ENCODE results near the gene ATP5PF. TPM values are rescaled to one million over a fixed set of nuclear protein-coding genes. Genes with fewer than 3 reads are reported as not detected.
"Not testable (repeated sequence)": the region's sequence is repeated elsewhere in the genome, so short reads cannot be mapped to it uniquely, and the experiment has no call there.

The ATP5PF gene, protein sequence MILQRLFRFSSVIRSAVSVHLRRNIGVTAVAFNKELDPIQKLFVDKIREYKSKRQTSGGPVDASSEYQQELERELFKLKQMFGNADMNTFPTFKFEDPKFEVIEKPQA
- total RNA-seq = 39.4 and 40.3 TPM in 2 replicates

DNA sequence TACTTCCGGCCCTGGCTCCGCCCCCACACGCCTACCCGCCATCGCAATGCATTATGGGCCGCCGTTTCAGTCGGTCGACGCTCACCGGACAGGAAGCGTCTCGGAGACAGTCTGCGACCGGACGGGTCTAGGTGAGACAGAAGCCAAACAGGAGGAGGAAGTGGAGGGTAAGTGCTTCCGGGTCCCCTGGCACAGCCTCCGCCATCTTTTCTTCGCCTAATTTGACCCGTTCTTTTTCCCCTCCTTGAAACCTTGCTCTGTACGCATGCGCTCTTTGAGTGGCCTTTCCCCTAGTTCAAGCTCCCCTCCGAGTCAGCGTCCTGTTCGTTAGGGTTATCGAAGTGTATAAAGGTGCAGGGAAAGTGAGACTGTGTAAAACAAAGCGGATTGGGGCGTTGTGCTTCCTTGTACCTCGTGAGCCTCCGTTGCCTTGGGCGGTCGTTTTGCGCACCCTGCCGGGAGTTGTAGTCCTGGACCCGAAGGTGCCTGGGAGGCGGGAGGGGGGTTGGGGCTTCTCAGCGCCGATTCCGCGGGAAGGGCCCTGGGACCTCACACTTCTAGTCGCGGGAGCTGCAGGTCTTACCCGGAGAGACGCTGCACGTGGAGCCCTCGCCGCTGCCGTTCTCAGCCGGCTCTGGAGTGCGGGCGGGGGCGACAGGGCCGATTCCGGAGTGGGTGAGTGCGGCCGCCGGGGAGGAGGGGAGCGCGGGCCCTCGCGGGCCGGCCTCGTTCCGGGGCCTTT lies at the start of gene ATP5PF, which contains the start of gene GABPA:
Gene ATP5PF (minus strand): TSS at position 1 of the 742 bp plus-strand sequence. CDS start 5,110 bp downstream, outside the sequence.
Gene GABPA (plus strand): TSS at position 69 of the 742 bp plus-strand sequence. CDS start 6,627 bp downstream, outside the sequence.
- DNase-seq (ENCODE audit: low read depth in 2 of 2) = peak; percentile 99

DNA sequence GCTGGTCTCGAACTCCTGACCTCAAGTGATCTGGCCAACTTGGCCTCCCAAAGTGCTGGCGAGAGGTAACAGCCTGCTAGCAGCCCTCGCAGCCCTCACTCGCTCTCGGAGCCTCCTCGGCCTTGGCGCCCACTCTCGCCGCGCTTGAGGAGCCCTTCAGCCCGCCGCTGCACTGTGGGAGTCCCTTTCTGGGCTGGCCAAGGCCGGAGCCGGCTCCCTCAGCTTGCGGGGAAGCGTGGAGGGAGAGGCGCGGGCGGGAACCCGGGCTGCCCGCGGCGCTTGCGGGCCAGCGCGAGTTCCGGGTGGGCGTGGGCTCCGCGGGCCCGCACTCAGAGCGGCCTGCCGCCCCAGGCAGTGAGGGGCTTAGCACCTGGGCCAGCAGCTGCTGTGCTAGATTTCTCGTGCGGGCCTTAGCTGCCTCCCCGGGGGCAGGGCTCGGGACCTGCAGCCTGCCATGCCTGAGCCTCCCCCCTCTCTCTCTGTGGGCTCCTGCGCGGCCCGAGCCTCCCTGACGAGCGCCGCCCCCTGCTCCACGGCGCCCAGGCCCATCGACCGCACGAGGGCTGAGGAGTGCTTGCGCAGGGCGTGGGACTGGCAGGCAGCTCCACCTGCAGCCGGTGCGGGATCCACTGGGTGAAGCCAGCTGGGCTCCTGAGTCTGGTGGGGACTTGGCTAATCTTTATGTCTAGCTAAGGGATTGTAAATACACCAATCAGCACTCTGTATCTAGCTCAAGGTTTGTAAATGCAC lies 43.6 kb upstream of the ATP5PF start:
- DNase-seq (ENCODE audit: low read depth in 2 of 2) = not testable (repeated sequence)

DNA sequence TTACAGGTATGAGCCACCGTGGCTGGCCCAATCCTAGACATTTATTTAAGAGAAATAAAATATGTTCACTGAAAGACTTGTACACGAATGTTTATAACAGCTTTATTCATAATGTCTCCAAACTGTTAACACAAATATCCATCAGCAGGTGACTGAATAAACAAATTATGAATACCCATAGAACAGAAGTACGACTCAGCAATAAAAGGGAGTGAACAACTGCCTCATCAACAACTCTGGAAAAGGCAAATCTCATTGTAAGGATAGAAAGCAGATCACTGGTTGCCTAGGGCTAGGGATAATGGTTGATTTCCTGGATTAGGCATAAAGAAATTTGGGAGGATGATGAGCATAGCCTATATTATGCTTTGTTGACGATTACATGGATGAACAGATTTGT lies 41.7 kb upstream of the ATP5PF start:
- no peak for DNase-seq (ENCODE audit: low read depth in 2 of 2)

DNA sequence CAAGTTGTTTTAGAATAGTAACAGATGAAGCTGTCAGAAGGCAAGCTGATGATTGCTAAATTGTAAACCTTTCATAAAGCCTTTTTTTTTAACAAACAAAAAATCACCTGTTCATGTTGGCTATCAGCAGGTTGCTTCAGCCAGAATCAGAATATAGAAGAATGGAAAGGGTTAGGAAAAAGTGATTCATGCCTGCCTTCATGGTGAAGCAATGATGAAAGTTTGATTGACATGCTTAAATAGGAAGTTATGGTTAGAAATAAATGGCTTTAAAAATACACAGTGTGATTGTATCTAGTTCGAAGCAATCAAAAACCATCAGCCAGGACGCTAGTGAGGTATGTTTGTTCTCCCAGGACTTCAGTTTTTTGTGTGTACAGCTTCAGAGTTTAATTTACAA lies 38.0 kb upstream of the ATP5PF start:
- peak; percentile 48 to 88 for DNase-seq (ENCODE audit: low read depth in 2 of 2)

DNA sequence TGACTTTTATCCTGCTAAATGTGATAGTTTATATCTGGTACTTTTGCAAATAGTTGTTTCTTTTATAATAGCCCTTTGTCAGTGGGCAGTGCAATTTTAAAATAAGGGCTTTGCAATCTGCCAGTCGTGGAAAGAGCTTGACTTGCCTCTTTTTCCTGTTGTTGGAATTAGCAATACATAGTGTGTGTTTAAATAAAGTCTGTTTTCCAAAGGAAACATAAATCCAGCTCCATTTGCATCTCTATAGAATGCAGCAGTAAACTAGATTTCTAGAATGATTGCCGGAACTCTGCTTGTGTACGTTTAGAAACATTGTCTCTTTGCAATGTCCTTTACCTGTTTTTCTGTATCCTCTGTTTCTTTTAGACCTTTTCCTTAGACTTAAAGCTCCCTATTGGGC lies 33.2 kb upstream of the ATP5PF start:
- DNase-seq (ENCODE audit: low read depth in 2 of 2) = no peak

DNA sequence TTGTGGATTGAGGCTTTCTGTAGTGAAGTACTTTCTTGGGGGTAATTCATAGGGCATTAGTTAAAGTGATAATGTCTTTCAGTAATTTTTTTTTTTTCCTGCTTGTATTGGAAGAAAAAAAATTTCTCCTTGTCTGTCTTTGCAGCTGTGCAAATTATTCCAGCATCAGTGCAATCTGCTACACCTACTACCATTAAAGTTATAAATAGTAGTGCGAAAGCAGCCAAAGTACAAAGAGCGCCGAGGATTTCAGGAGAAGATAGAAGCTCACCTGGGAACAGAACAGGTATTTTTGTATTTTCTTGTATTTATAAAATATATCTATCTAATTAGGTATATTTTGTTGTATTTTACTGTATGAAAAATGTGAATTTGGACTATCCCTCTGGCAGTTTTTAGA lies 29.4 kb upstream of the ATP5PF start:
- DNase-seq (ENCODE audit: low read depth in 2 of 2) = no peak

DNA sequence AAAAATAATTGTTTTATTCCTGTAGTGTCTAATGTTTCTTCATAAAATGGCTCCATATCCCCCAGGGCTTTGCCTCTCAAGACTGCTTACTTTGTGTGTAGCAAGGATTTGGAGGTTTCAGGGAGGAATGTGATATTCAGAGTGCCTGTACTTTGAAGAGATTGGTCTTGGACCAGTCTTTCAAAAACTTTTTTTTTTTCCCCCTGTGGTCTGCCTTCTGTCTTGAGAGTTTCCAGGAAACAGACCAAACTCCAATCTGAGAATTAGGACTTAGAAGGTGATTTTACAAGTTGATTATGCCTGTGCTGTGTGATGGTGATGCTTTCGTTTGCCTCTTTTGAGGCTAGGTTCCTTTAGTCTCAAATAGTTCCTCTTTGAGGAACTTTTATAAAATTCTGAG lies 26.0 kb upstream of the ATP5PF start:
- no peak for DNase-seq (ENCODE audit: low read depth in 2 of 2)

DNA sequence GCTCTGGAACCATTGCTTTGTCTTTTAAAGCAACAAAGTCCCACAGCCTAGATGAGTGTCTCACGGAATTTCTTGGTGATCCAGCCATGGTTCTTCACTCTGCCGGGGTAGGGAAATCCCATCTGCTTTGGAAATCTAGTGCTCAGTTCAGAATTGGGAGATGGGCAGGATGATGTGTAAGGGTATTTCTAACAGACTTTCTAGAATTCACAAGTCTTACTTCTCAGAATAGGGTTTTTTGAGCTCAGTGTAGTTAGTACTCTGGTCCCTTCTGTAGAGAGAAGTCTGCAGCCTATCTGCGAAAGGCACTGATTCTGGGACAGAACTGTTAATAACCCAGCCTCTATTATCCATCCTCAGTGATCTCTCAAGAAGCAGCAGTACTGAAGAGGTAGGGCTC lies 25.4 kb upstream of the ATP5PF start:
- no peak for DNase-seq (ENCODE audit: low read depth in 2 of 2)

DNA sequence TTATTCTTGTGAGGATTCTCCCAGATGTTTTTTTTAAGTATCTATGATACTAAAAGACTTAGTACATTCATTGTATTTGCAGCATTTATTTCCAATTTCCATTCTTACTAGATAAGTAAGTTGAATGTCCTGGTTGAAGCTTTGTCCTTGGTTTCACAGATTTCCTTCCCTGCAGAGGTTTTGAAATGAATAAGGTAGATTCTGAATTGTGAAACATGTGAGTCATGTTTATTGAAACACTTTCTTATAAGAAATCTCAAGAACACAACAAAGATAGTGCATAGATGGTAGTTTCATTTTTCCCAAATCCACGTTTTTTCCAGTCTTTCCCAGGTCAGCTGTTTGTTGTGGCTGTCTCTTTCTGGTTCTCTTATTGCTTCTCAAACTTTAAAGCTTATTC lies 24.9 kb upstream of the ATP5PF start:
- DNase-seq (ENCODE audit: low read depth in 2 of 2) = no peak

DNA sequence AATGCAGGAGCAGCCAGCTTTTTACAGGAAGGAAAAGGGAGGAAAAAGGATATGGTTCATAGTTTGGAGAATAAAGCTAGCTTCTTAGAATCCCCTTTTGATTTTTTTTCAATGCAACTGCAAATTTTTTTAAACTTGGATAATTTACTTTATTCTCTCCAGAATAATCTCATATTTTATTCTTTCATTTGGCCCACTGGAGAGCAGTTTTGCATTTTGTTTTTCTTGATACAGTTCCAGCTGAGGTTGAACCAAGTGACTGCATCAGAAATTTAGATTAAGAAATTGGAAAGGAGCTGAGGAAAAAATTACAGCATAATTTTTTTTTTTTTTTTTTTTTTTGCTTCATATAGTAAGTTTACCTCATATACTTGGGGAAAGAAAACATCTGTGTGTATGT lies 22.8 kb upstream of the ATP5PF start:
- peak in 1 of 2 donors; percentile 47 for DNase-seq (ENCODE audit: low read depth in 2 of 2)

DNA sequence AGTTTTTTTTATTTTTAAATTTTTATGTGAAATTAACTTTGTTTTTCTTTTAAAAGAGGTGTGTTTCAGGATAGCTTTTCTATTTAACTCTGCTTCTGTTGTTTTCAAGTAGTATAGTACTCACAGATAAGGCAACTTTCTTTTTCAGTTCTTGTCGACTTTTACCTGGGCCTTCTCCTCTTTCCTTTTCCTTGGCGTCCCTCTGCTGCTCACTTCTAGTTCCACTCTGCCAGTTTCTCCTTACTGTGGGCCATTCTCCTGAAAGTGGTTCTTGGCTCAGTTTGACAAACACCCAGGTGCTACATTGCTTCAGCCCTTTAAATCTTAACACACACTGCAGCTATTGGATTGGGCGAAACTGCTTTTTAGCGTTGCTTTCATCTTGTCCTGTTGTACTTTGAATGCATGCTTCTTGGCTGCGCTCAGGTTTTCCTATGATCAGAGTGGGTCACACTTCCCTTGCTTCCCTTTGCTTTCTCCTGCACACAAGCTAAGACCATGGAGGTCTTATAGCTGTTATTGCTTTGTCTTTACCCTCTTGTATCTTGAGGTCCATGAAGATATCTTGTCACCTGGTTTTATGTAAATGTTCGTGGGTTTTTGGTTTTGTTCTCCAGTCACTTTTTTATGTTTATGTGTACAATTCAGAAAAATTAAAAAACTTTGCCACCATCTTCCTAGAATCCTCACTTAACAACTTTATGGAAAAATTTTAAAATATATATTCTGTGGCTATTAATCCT lies 21.7 kb upstream of the ATP5PF start:
- peak in 1 of 2 donors; percentile 20 for DNase-seq (ENCODE audit: low read depth in 2 of 2)

DNA sequence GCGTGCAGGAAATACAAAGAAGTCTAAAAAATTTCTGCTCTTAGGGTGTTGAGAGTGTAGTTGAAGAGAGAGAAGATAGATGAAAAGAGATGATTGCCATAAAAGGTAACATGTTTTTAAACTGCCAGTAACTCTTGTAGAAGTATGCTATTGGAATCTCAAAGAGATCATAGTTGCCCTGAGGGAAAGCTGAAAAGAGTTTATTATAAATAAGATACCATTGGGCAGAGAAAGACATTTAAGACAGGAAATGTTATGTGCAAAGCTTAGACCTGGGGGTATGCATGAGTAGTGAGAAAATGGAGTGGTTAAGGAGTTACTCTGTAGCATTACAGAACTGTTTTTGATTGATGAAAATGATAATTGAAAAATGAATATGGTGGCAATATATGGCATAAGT lies 17.7 kb upstream of the ATP5PF start:
- DNase-seq (ENCODE audit: low read depth in 2 of 2) = no peak

DNA sequence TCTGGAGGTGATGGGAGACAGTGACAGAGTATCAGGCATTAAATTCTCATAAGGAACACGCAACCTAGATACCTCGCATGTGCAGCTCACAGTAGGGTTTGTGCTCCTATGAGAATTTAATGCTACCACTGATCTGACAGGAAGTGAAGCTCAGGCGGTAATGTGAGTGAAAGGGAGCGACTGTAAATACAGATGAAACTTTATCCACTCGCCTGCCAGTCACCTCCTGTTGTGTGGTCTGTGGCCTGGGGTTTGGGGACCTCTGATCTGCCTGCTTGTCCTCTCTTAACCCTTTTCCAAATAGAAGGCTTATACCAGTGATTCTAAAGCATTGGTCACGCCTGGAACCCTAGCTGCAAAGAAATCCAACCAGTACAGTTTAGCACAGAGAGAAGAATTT lies 15.4 kb upstream of the ATP5PF start:
- no peak for DNase-seq (ENCODE audit: low read depth in 2 of 2)

DNA sequence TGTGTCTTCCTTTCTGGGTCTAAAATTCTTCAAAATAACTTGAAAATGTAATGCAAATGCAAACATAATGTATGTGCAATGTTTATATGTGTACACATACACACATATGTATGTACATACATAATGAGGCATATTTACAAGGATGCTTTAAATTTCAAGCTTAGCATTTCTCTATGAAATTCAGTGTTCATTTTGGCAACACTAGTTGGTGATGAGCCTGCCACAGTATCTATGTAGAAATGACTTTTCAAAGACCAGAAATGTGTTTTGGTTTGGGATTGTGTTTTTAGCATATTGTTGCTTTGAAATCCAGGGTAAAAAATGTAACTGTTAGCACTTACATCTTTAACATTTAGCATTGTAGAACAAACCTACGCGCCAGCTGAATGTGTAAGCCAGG lies 10.2 kb upstream of the ATP5PF start:
- no peak for DNase-seq (ENCODE audit: low read depth in 2 of 2)

DNA sequence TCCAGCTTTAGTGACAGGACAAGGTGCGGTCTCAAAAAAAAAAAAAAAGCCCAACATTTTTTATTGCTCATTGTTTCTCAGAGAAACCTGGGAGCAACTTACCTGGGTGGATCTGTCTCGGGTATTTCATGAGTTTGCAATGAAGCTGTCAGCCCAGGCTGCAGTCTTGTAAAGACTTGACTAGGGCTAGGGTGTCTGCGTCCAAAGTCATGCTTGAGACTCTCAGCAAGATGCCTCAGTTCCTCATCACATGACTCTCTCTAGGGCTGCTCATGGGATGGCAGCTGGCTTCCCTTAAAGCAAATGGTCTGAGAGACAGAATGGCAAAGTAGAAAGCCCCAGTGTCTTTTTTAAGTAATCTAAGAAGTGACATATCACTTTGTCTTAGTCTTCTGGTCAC lies 8.2 kb upstream of the ATP5PF start:
- no peak for DNase-seq (ENCODE audit: low read depth in 2 of 2)

DNA sequence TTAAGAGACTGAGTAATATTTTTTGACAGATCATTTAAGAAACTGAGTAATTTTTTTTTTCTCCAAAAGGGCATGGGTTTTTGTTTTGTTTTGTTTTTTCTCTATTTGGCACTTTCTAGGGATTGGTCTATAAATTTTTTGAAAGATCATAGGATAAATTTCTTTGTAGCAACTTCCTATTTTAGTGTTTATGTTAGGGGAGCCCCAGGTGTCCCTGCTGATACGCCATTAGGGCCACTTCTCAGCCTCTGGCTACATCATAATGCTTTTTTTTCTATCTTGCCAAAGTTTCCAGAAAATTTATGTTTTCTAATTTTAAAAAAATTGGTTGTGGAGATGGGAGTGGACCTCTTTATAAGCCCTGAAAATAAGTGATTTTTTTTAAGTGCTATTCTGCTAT lies 2.7 kb upstream of the ATP5PF start:
- DNase-seq (ENCODE audit: low read depth in 2 of 2) = no peak

DNA sequence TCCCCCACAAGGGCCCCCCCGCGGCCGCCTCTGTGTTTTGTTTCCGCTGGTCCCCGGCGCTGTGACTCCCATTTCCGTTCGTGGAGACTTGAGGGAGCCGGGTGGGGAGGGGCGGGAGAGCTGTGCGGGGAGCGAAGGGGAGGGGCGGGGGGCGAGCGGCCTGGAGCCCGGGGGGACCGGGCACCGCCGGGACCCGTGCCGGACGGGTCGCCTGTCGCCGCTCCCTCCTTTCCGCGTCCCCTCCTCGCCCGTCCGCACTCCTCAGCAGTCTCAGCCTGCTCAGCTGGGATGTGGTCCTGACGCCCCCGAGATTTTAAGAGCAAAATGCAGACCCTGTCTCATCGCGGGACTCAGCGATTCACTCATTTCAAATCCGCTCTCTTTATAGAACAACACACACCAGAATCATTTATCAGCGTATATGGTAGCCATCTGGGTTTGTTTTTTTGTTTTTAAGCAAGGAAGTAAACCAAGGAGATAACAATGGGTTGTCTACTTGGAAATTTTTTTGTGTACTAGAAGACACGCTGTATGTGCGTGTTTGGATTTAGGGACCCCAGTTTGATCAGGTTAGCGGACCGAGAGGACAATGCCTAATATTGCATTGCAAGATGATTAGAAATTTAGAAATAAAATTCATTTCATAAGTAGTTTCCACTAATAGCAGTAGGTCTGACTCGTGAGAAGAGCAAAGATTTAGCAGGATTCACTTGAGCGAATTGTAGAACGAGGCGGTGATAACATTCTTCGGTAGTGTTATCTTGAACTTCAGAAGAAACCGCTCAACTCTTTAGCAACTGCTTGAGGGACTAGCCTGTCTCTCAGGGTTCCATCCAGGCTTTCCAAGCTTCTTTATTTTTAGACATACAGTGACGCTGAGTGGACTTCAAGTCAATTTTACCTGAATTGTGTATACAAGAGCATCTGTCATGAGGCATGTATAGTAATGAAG lies 1.2 kb upstream of the ATP5PF start:
- peak; percentile 68 to 88 for DNase-seq (ENCODE audit: low read depth in 2 of 2)

DNA sequence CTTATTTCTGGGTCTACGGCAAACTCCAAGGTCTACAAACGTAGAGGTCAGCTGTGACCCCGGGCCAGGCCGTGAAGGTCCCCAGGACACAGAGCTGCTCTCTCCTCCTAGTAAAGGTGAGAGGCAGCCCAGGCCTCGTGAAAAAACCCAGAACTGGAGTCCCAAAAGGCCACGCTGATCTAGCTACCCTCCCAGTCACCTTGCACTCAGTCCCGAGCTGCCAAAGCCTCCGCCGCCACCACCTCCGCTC lies 125 bp downstream of the ATP5PF start:
- DNase-seq (ENCODE audit: low read depth in 2 of 2) = no peak

DNA sequence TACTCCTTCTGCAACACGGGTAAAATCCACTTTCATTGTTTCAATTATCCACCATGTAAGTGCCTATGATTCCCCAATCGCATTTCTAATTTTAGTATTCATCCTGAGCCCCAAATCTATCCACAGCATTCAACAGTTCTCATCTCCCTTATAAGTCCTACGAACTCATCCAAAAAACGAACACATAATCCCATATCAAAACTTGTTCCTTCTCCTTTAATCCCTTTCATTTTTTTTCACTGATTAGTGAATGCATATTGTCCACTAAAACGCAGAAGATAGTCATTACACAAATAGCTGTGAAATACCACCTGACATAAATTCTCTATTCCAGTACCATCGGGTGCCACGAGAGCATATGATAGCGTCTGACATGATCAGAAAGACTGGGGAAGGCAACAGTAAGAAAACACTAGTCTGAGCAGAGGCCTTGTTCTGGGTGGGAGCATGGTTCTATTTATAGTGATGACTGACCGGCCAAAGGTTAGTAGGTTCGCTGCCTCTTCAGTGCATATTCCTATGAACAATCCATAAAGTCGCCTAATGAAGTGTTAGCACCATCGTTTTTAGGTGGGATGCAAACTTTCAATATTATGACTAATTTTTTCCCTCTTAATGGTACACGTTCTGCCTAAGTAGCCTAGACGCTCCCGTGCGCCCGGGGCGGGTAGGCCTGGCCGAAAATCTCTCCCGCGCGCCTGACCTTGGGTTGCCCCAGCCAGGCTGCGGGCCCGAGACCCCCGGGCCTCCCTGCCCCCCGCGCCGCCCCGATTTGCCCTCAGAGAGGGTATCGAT lies 648 bp downstream of the ATP5PF start:
- peak; percentile 42 to 49 for DNase-seq (ENCODE audit: low read depth in 2 of 2)

DNA sequence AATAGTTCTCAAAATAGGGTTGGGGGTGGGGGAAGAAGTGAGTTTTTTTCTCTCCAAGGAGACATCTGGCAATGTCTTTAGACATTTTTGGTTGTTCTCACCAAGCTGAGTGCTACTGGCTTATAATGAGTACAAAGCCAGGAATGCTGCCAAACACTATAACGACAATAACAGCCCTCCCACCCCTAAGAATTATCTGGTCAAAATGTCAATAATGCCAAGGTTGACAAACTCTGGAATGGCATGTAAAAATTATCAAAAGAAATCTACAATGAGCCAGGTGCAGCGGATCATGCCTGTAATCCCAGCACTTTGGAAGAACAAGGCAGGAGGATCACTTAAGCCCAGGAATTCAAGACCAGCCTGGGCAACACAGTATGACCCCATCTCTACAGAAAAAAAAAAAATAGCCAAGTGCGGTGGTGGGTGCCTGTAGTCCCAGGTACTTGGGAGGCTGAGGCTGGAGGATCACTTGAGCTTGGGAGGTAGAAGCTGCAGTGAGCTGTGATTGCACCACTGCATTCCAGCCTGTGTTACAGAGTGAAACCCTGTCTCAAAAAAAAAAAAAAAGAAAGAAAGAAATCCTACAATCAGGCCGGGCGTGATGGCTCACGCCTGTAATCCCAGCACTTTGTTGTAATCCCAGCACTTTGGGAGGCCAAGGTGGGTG lies 2.5 kb downstream of the ATP5PF start:
- no peak for DNase-seq (ENCODE audit: low read depth in 2 of 2)
